Tibial nerve (tissue), 4 donors: ENCODE measurements around the gene PRICKLE2. TPM values are rescaled to one million over a fixed set of nuclear protein-coding genes. Genes with fewer than 3 reads are reported as not detected.

Source experiments
- DNase-seq, 2 donors: peaks; one replicate each; pipeline ENCODE4 v3.0.0-alpha.2; 2019; ENCODE audit warnings: low spot score in 2 of 2
- H3K27ac ChIP-seq, 4 donors: fragments of 200-600 bp; sonication (generic) in 3 of 4; one replicate each; pipeline ENCODE4 v1.5.1; 2017 to 2019; ENCODE audit warnings: mild to moderate bottlenecking in 1 of 4
- H3K27me3 ChIP-seq, 2 donors: fragments of 200-600 bp; sonication (generic) in 1 of 2; one replicate each; pipeline versions ENCODE4 v1.5.1 to v1.6.0; 2017 to 2019
- H3K36me3 ChIP-seq, 3 donors: fragments of 200-600 bp; sonication (generic); one replicate each; pipeline ENCODE4 v1.5.1; 2018 to 2019
- H3K4me1 ChIP-seq, 4 donors: fragments of 200-600 bp; sonication (generic) in 3 of 4; one replicate each; pipeline ENCODE4 v1.5.1; 2017 to 2019
- H3K4me3 ChIP-seq, 4 donors: fragments of 200-600 bp; sonication (generic) in 3 of 4; one replicate each; pipeline ENCODE4 v1.5.1; 2017 to 2019; ENCODE audit warnings: mild to moderate bottlenecking in 1 of 4, moderate library complexity in 1 of 4
- H3K9me3 ChIP-seq, 4 donors: fragments of 200-600 bp; sonication (generic) in 3 of 4; one replicate each; pipeline ENCODE4 v1.5.1; 2017 to 2019
- EP300 ChIP-seq, 2 donors: sonication (generic); formaldehyde crosslinking; IDR thresholded peaks; one replicate each; pipeline ENCODE4 v1.6.1; 2017; ENCODE audit warnings: antibody characterized with exemption in 2 of 2, mild to moderate bottlenecking in 1 of 2
- POLR2A ChIP-seq, 2 donors: fragments of 450-650 bp; IDR thresholded peaks; one replicate each; pipeline ENCODE4 v1.6.1; 2017; ENCODE audit warnings: antibody characterized with exemption in 2 of 2, mild to moderate bottlenecking in 2 of 2, moderate library complexity in 2 of 2
- WGBS, 2 donors: methylation state at CpG; one replicate each; pipeline ENCODE4 v1.1.5; 2018; 5-methylcytosine and 5-hydroxymethylcytosine counted together
- total RNA-seq, 4 donors: library from RNA; depleted of rRNA; stranded (reverse); fragments of >200 nt; gene quantifications; one replicate each; pipeline ENCODE4 v1.1.0, GENCODE V29; 2016
- TF ChIP-seq, protein P1 (sequence below), 5 experiments: fragments of 200-600 bp in 3 of 5; fragments of 450-650 bp in 2 of 5; sonication (generic) in 3 of 5; IDR thresholded peaks; one replicate each; pipeline ENCODE4 v1.5.1; 2016 to 2019; ENCODE audit warnings: antibody characterized with exemption in 5 of 5, mild to moderate bottlenecking in 3 of 5, moderate library complexity in 2 of 5

The PRICKLE2 gene
- total RNA-seq, 4 donors from 2014 or later: 24.5 to 39.1 (median 35.2) TPM

- peak overlapping the region in 1 of 4 donors; percentile 44 for H3K4me3 ChIP-seq
- 68 to 72% methylated on average over 9 of the region's 9 CpGs for WGBS, 2 donors
- peak overlapping the region; percentile 35 to 95 (median 80) for H3K27ac ChIP-seq
- H3K9me3 ChIP-seq: no peaks in the 10 kb centered on the region
- H3K4me1 ChIP-seq: peaks cover 0 to 82% (median 38%) of the 10 kb centered on the region in 4 donors
- no peaks in the 10 kb centered on the region for H3K36me3 ChIP-seq
- TF ChIP-seq POLR2A (IDR thresholded peaks at IDR 0.05) (no peak), EP300 (IDR thresholded peaks at IDR 0.05) (no peak)
- TF ChIP-seq, protein P1, sequence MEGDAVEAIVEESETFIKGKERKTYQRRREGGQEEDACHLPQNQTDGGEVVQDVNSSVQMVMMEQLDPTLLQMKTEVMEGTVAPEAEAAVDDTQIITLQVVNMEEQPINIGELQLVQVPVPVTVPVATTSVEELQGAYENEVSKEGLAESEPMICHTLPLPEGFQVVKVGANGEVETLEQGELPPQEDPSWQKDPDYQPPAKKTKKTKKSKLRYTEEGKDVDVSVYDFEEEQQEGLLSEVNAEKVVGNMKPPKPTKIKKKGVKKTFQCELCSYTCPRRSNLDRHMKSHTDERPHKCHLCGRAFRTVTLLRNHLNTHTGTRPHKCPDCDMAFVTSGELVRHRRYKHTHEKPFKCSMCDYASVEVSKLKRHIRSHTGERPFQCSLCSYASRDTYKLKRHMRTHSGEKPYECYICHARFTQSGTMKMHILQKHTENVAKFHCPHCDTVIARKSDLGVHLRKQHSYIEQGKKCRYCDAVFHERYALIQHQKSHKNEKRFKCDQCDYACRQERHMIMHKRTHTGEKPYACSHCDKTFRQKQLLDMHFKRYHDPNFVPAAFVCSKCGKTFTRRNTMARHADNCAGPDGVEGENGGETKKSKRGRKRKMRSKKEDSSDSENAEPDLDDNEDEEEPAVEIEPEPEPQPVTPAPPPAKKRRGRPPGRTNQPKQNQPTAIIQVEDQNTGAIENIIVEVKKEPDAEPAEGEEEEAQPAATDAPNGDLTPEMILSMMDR (IDR thresholded peaks at IDR 0.05): no peak
- no peak for DNase-seq
- no peaks in the 10 kb centered on the region for H3K27me3 ChIP-seq
These were observed 11.9 kb downstream of the PRICKLE2 start for GRCh38 chr3:64213224-64213878.

DNA sequence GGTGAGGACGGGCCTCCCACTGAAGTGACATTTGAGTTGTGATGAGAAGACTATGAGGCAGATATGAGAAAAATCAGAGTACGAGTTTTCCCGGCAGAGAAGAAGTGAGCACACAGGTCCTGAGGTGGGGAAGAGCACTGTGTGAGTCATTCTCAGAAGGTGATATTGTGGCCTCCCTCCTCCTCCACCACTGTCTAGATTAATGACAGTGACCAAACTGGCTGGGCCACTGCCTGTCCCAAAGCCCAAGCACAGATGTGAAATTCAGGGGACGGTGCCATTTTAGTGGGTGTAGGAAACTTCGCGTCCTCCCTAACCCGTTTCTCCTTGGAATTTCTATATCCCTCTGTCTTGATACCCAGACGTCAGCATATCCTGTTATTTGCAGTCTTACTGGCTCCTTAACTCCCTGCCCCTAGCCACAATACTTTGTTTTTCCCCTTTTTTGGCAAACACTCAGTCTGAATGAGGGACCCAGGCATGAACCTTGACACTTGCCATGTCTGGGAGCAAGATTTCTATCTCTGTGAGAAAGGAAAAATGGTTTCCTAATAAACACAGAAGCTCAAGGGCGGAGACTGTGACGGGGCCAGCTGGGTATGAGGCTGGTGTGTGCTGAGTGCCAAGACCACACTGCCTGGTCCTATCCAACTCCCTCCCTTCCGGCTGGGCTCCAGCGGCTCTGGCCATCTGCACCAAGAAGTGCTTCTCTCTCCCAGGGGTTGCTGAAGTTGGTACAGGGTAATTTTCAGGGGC lies 15.2 kb downstream of the PRICKLE2 start:
- Histone ChIP-seq H3K9me3 (no peaks in the 10 kb centered on the region), H3K36me3 (no peaks in the 10 kb centered on the region), H3K27me3 (no peaks in the 10 kb centered on the region), H3K4me1 (peaks cover 0 to 77% (median 23%) of the 10 kb centered on the region in 4 donors), H3K4me3 (no peak overlapping the region), H3K27ac (peak overlapping the region; percentile 39 to 87 (median 66))
- 32 to 33% methylated on average over 12 of the region's 12 CpGs for WGBS, 2 donors
- TF ChIP-seq POLR2A (IDR thresholded peaks at IDR 0.05) (no peak), EP300 (IDR thresholded peaks at IDR 0.05) (peak in 1 of 2 donors; percentile 84)
- TF ChIP-seq, protein P1 (IDR thresholded peaks at IDR 0.05): no peak
- peak; percentile 44 to 65 for DNase-seq

GRCh38 chr3:64207289-64208080 lies 17.8 kb downstream of the PRICKLE2 start:
- TF ChIP-seq EP300 (IDR thresholded peaks at IDR 0.05) (no peak), POLR2A (IDR thresholded peaks at IDR 0.05) (no peak)
- TF ChIP-seq, protein P1 (IDR thresholded peaks at IDR 0.05): no peak
- Histone ChIP-seq H3K27me3 (no peaks in the 10 kb centered on the region), H3K27ac (peak overlapping the region in 2 of 4 donors; percentile 30 to 40), H3K4me3 (no peak overlapping the region), H3K36me3 (no peaks in the 10 kb centered on the region), H3K9me3 (no peaks in the 10 kb centered on the region), H3K4me1 (peaks cover 0 to 54% (median 14%) of the 10 kb centered on the region in 4 donors)
- no peak for DNase-seq
- 55 to 59% methylated on average over 14 of the region's 14 CpGs for WGBS, 2 donors

DNA sequence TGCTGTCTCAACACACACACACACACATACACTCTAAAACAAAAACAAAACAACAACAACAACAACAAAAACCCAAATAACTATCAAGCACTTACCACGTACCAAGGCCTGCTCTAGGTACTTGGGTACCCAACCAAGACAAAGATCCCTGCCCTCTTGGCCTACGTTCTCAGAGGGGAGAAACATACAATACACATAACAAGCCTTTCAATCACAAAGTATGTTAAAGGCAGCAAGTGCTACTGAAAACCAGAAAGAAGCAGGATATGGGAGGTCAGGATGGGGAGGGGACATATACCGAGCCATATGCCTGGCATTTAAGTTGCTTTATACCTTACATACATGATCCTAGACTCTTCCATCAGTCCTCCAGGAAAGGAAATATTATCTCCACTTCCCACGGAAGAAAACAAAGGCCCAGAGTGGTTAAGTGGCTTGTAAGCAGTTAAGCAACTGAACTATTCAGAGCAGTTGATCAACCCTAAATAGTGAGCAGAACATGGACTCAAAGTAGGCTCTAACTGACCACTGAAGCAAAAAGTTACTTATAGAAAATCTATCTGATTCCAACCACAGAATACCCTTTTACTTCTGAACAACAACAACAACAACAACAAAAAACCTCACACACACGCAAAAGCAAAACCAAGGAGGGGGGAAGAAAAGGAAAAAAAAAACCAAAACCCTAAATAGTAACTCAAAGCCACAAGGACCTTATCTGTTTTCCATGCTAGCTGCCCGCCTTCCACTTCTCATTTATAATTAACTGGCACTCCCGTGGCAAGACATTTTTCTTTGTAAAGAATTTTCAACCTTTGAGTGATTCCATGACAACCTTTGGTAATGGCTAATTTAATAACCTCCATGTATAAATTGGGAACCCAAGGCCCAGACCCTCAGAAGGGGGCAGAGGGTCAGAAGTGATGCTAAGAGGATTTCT lies 21.0 kb downstream of the PRICKLE2 start:
- no peak overlapping the region for H3K27ac ChIP-seq

More for the DNA sequence above, 21.0 kb downstream of the PRICKLE2 start:
- 70 to 77% methylated on average over 7 of the region's 7 CpGs for WGBS, 2 donors
- no peak for DNase-seq
- TF ChIP-seq POLR2A (IDR thresholded peaks at IDR 0.05): no peak
- no peak for TF ChIP-seq EP300 (IDR thresholded peaks at IDR 0.05)
- TF ChIP-seq, protein P1 (IDR thresholded peaks at IDR 0.05): no peak
- no peaks in the 10 kb centered on the region for H3K36me3 ChIP-seq
- H3K4me1 ChIP-seq: peaks cover 0 to 29% (median 4%) of the 10 kb centered on the region in 4 donors
- no peaks in the 10 kb centered on the region for H3K9me3 ChIP-seq
- no peak overlapping the region for H3K4me3 ChIP-seq
- no peaks in the 10 kb centered on the region for H3K27me3 ChIP-seq
